ENCODE data around the gene GPATCH1.

Gene GPATCH1

GRCh38 chr19:33064458-33064791 lies 16.6 kb upstream of the GPATCH1 start:
- peak; percentile 86 for DNase-seq

- DNase-seq, result peak; percentile 87
Observed at GRCh38 chr19:33064792-33065550, 16.0 kb upstream of the GPATCH1 start, which contains the start of gene RHPN2. TSS of gene RHPN2 (minus strand) at chr19:33064888. CDS start at chr19:33064852, 36 bp downstream.

- DNase-seq, result no peak
Observed at GRCh38 chr19:33066543-33066942, 14.4 kb upstream of the GPATCH1 start.

- no peak for DNase-seq
Observed at GRCh38 chr19:33067121-33067520, 13.9 kb upstream of the GPATCH1 start.

- no peak for DNase-seq
Observed at GRCh38 chr19:33071887-33072286, 9.1 kb upstream of the GPATCH1 start.

GRCh38 chr19:33075519-33075918 lies 5.5 kb upstream of the GPATCH1 start:
- DNase-seq, result no peak

- DNase-seq, result no peak
Observed at GRCh38 chr19:33085570-33086128, 4.7 kb downstream of the GPATCH1 start.

- no peak for DNase-seq
Observed at GRCh38 chr19:33086955-33087354, 6.0 kb downstream of the GPATCH1 start.

- no peak for DNase-seq
Observed at GRCh38 chr19:33089010-33089409, 8.0 kb downstream of the GPATCH1 start.

GRCh38 chr19:33090179-33090578 lies 9.2 kb downstream of the GPATCH1 start:
- DNase-seq, result no peak

- no peak for DNase-seq
Observed at GRCh38 chr19:33093420-33094210, 12.6 kb downstream of the GPATCH1 start.

- DNase-seq, result no peak
Observed at GRCh38 chr19:33094436-33095067, 13.6 kb downstream of the GPATCH1 start.

- DNase-seq, result no peak
Observed at GRCh38 chr19:33096005-33096404, 15.0 kb downstream of the GPATCH1 start.

GRCh38 chr19:33098055-33098534 lies 17.1 kb downstream of the GPATCH1 start:
- no peak for DNase-seq

- no peak for DNase-seq
Observed at GRCh38 chr19:33100894-33101644, 20.1 kb downstream of the GPATCH1 start.

- no peak for DNase-seq
Observed at GRCh38 chr19:33102893-33103292, 21.9 kb downstream of the GPATCH1 start.

- DNase-seq, result no peak
Observed at GRCh38 chr19:33108161-33108560, 27.2 kb downstream of the GPATCH1 start.

GRCh38 chr19:33110137-33110910 lies 29.3 kb downstream of the GPATCH1 start:
- DNase-seq, result no peak

- no peak for DNase-seq
Observed at GRCh38 chr19:33111587-33111986, 30.6 kb downstream of the GPATCH1 start.

- DNase-seq, result no peak
Observed at GRCh38 chr19:33114312-33114711, 33.3 kb downstream of the GPATCH1 start.

- no peak for DNase-seq
Observed at GRCh38 chr19:33117501-33117900, 36.5 kb downstream of the GPATCH1 start.

- DNase-seq, result no peak
Observed at GRCh38 chr19:33118643-33119042, 37.7 kb downstream of the GPATCH1 start.

Measured in NCI-H345 (cell line).